HG02870 (cell line): ENCODE results near the gene MATN3.

Experiments
- ATAC-seq: cut with Tn5 transposase; IDR thresholded peaks from one replicate; pipeline ENCODE4 v1.9.1; 2021; ENCODE audit warnings: mild to moderate bottlenecking, moderate library complexity; ENCODE audit not compliant: unreplicated experiment

Gene MATN3

DNA sequence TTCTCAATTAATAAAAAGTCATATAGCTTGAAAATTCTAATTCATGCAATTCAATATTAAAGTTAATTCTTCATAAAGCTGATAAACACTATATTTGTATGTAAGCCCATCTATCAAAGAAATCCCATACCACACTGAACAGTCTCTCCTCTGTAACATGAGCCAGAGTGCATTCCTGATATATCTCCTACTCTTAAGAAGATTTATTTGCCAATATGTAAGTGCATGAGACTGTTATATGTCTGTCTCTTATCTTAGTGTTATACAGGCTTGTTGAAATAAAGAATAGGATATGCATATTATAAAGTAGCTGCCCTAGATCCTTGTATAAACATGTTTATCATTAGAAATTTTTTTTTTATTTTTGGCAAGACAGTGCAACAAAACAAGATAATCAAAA is 70.3 kb downstream of the MATN3 start:
- ATAC-seq = no peak
